Fibroblast of villous mesenchyme (primary cell): ENCODE results near the gene MEG3. TPM values are rescaled to one million over a fixed set of nuclear protein-coding genes. Genes with fewer than 3 reads are reported as not detected.
A peak's percentile ranks its signal among the peaks of the same experiment; 100 is the strongest.

Source experiments
- DNase-seq: peaks from one replicate; pipeline ENCODE4 v3.0.0-alpha.2; 2010; ENCODE audit warnings: low read depth
- H3K4me3 ChIP-seq: 2 replicates; pipeline ENCODE4 v1.5.1; 2011; ENCODE audit warnings: low read depth, mild to moderate bottlenecking, low read length
- total RNA-seq: library from RNA; depleted of rRNA; stranded (reverse); fragments of >200 nt; gene quantifications from 2 replicates; pipeline ENCODE4 v1.2.3, GENCODE V29; 2012
- TF ChIP-seq, protein P1 (sequence below): IDR thresholded peaks from 2 replicates; pipeline ENCODE4 v1.5.1; 2012; ENCODE audit warnings: low read depth, mild to moderate bottlenecking, low read length; ENCODE audit not compliant: insufficient read depth

The MEG3 gene
- 120 and 187 TPM in 2 replicates for total RNA-seq

DNA sequence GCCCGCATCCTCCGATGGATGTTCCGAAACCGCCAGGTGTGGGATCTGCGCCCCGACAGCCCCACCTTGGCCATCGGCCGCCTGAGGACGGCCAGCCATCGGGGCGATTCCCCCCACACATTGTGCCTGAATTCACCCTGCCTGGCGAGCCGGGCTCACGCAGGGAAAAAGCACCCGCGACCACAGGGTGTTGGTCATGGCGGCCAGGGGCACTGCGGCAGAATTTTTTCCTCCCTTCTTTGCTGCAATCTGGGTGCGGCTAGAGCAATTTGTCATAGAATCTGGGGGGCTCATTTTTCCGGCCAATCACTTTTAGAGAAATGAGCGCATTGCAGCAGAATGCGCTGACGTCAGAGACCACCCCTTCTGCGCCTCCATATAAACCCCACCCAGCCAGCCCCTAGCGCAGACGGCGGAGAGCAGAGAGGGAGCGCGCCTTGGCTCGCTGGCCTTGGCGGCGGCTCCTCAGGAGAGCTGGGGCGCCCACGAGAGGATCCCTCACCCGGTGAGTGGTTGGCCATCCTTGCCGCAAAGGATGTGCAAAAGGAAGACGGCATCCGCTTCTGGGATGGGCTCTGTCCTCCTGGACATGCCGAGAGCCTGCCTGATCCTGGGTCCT lies at the start of gene MEG3:
Gene MEG3, plus strand, starts transcription at position 406 of the 619 bp plus-strand sequence.
- DNase-seq, result peak; percentile 89
- peak within 1 kb of the TSS; percentile 88 for H3K4me3 ChIP-seq
- TF ChIP-seq, protein P1, sequence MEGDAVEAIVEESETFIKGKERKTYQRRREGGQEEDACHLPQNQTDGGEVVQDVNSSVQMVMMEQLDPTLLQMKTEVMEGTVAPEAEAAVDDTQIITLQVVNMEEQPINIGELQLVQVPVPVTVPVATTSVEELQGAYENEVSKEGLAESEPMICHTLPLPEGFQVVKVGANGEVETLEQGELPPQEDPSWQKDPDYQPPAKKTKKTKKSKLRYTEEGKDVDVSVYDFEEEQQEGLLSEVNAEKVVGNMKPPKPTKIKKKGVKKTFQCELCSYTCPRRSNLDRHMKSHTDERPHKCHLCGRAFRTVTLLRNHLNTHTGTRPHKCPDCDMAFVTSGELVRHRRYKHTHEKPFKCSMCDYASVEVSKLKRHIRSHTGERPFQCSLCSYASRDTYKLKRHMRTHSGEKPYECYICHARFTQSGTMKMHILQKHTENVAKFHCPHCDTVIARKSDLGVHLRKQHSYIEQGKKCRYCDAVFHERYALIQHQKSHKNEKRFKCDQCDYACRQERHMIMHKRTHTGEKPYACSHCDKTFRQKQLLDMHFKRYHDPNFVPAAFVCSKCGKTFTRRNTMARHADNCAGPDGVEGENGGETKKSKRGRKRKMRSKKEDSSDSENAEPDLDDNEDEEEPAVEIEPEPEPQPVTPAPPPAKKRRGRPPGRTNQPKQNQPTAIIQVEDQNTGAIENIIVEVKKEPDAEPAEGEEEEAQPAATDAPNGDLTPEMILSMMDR, result no peak

DNA sequence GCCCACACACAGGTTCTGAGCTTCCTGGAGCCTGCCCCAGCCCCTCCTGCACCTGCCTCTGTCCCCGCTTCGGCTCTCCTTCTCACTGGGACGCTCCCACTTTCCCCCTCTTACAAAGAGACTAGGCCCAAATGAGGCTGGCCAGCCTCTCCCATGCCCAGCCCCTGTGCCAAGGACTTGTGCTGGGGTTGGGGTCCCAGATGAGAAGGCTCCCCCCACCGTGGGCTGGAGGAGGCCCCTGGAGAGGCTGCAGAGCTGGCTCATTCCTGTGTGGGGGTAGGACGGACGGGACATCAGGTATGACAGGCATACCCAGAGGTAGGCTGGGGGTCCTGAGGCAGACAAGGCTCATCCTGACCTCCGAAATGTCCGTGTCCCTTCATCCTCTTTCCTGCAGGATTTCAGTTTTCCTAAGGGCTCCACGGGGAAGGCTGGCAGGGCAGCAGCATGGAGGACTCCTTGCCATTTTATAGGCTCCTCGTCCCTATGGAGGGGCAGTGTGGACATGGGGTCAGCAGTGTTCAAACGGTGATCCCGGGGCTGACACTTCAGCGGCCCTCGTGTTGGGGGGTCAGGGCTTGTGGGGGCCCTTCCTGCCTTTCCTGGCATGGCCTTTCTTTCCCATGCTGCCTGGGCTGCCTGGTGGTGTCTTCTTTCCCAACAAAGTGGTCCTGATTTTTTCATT lies 49.1 kb upstream of the MEG3 start:
- no peak for DNase-seq
- no peak overlapping the region for H3K4me3 ChIP-seq
- TF ChIP-seq, protein P1, result no peak

DNA sequence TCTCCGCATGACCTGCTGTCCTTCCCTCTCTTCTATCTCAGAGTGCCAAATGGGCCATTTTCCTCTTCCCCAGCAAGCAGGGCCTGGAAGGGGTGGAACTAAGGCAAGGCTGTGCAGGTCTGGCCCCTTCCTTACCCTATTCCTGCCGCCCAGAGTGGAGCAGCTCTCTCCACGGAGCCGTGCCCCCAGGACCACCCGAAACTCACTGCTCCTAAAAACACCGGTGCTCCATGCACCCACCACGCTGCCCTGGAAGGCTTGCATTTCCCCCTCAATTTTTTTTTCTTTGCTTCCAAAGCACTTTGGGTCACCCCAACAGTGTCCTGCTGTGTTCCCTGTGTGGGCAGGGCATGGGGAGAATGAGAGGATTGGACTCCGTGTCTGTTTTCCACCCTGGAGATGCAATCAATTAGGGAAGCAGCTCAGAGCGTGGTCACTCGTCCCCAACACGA lies 48.5 kb upstream of the MEG3 start:
- DNase-seq, result no peak
- H3K4me3 ChIP-seq, result no peak overlapping the region
- TF ChIP-seq, protein P1, result no peak

DNA sequence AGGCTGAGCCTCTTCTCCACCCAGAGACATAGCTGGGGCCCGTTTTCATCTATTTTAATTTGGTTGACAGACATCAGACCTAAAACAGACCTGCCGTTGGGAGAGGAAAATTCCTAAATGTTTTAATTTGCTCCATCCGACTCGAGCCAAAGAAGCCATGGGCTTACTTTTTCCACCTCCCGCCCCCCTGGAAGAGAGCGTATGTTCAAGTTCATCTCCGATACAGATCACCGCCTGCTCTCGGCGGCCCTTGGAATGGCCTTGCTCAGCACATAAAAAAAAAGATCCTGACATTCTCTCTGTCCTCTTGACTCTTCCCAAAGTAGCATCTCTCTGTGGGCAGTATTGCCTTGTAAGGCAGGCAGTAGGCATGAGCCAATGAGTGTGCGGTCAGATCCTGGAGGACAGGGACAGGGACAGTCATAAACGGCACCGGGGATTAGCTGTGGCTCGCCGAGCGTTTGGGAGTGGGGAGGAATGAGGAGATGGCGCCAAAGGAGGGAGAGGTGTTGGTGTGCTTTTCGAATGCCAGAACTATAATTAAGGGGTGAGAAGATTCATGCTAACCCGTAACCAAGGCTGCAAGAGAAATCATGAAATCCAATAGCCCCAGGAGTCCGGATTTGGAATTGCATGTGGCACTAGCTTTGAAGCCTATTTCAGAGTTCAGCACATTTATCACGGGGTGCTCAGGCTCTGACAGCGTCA lies 47.9 kb upstream of the MEG3 start:
- no peak for DNase-seq
- no peak overlapping the region for H3K4me3 ChIP-seq
- TF ChIP-seq, protein P1, result no peak

DNA sequence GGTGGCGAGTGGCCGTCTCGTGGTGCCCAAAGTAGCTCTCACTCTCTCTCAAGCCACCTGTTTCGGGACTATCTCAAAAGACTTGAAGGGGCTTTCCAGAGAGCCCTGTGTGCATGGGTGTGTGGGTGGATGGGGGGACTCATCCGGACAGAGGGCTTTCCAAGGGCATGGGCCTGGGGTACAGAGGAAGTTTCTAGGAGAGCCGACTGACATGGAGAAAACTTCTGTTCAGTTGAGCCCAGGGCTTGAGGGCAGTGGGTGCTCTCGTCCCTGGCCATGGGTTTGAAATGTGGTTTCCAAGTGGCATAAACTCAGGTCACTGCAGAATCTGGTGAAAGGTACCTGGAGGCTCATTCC lies 47.4 kb upstream of the MEG3 start:
- TF ChIP-seq, protein P1, result no peak
- DNase-seq, result no peak
- H3K4me3 ChIP-seq, result no peak overlapping the region

DNA sequence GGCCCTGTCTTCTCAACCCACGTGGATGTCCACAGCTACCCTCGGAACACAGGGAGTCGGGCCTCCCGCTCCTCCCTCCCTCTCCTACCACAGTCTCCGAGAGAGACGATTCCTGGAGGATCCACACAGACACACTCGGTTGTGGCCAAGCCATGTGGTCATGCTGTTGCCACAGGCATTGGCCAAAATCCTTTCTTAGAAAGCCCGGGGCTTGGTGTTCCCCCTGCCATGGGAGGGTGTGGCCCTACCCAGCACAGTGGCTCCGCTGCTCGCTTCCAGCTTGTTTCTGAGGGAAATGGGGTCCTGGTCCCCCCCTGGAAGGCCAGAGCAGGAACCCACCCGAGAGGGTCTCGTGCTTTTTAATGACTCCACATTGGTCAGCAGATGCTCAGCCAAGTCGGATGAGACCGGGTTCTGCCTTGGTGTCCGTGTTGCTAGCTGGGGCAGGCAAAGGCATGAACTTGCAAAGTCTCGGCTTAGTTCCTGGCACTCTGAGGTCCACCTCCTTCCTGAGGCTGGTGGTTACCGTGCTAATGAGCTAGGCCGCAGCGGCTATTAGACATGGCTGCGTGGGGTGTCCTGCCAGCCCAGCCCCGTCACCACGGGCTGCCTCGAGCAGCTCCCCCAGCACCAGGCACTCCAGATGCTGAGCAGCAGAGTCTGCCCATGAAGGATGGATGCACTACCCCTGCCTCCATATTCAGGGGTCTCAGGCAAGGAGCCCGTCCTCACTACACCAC lies 46.8 kb upstream of the MEG3 start:
- DNase-seq, result no peak

More for the DNA sequence above, 46.8 kb upstream of the MEG3 start:
- H3K4me3 ChIP-seq, result no peak overlapping the region
- TF ChIP-seq, protein P1, result no peak
